Pancreas (tissue), 10 donors: ENCODE data around the gene LCN10. TPM values are rescaled to one million over a fixed set of nuclear protein-coding genes. Genes with fewer than 3 reads are reported as not detected.

ENCODE experiments used
- ATAC-seq, 4 donors: fragments of 200-7000 bp; cut with Tn5 transposase; one replicate each; pipeline versions ENCODE4 v1.8.0 to v1.9.1; 2020; ENCODE audit warnings: mild to moderate bottlenecking in 4 of 4, moderate library complexity in 4 of 4
- DNase-seq, 6 donors: peaks; one replicate each; pipeline ENCODE4 v3.0.0-alpha.2; 2020
- FAIRE-seq: peaks from 2 replicates; lab custom pipeline; 2012; peaks lifted over from hg19 to GRCh38; lab: Jason Lieb, UNC
- H3K27ac ChIP-seq, 4 donors: fragments of 200-600 bp; sonication (generic); 1 replicate in 3 of 4; 2 replicates in 1 of 4; pipeline versions ENCODE4 v1.5.0 to v1.8.0; 2020
- H3K27me3 ChIP-seq, 4 donors: fragments of 200-600 bp; one replicate each; pipeline ENCODE4 v1.8.0; 2021
- H3K36me3 ChIP-seq, 3 donors: fragments of 200-600 bp; sonication (generic) in 1 of 3; one replicate each; pipeline versions ENCODE4 v1.5.0 to v1.8.0; 2020 to 2021
- H3K4me1 ChIP-seq, 3 donors: fragments of 200-600 bp; one replicate each; pipeline ENCODE4 v1.8.0; 2021
- H3K4me3 ChIP-seq, 4 donors: fragments of 200-600 bp; sonication (generic) in 2 of 4; one replicate each; pipeline versions ENCODE4 v1.5.0 to v1.8.0; 2020 to 2021
- H3K9me3 ChIP-seq, 4 donors: fragments of 200-600 bp; one replicate each; pipeline ENCODE4 v1.8.0; 2021
- CTCF ChIP-seq, 4 donors: fragments of 200-600 bp; sonication (generic) in 3 of 4; IDR thresholded peaks; one replicate each; pipeline versions ENCODE4 v1.5.0 to v1.8.0; 2021; ENCODE audit warnings: antibody characterized with exemption in 4 of 4
- WGBS, 2 donors: extraction: QIAGEN DNeasy Blood & Tissue Kit; methylation state at CpG; one replicate each; pipeline ENCODE4 v1.1.7; 2013; 5-methylcytosine and 5-hydroxymethylcytosine counted together
- intact Hi-C, 3 donors: fragments of 100-400 bp; cut with DNase I; formaldehyde crosslinking; loops; one replicate each; pipeline versions ENCODE4 v1.11.1 to v1.14.2; 2022
- polyA plus RNA-seq, 2 donors: library from polyadenylated mRNA; stranded (reverse); fragments of 200-250 nt; gene quantifications; one replicate each; pipeline ENCODE4 v1.2.3, GENCODE V29; 2013
- total RNA-seq, 6 donors: library from RNA; stranded (reverse); fragmentation: NEBNext Ultra II Directional in 4 of 6; extraction: Animal tissue kit (Norgen Biotek cat#: 25700) in 4 of 6; gene quantifications; one replicate each; pipeline versions ENCODE4 v1.2.1 to v1.2.4, GENCODE V29; 2021 to 2023
- donor health status: healthy with polysubstance abuse.
- donor health status: DM: no; HTN: no; CAD: no; lungs with moderate emphysema.
- donor health status: DM: no; HTN: no; CAD: no.
- donor health status: control.
- donor health status: control.
- donor health status: Bipolar disorder and iron deficiency.
- donor health status: DM: yes; HTN: yes; CAD: no.
- donor health status: DM: no; HTN: no; CAD: no.
- donor health status: DM: no; HTN: no; CAD: no.
- donor health status: DM: yes; HTN: yes; CAD: no.

Gene LCN10
- total and polyA plus RNA-seq, 8 donors: 0.16 to 54.0 (median 1.6) TPM

- WGBS, 2 donors: 79 to 91% methylated on average over 6 of the region's 6 CpGs
- intact Hi-C loops: no loop called here
- ATAC-seq: no peak
These were observed 32.5 kb upstream of the LCN10 start for GRCh38 chr9:136775191-136775590.

DNA sequence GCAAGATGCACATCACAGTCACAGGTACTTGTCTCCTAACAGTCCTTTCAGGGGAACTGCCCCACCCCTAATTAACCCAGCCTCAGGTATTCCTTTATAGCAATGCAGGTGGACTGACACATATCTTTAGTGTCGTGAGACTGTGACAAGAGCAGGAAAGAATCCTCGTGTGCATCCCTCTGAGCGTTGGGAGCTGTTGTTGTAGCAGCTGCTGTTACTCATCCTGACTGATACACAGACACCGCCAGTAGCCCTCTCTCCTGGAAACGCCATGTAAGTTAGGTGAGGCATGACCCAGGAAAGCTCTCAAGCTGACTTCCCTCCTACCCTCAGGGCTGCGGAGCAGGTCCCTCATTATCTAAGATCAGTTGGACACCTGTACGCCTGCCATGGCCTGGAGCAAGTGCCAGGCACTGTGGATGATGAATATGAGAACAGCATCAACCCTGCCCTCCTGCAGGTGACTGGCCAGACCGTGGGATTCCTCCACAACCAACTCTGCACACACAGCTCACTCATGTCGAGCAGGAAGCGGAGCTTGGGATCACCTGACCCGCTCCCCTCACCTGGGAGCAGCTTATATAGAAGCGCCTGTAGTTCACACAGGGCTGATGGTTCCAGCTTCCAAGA is 31.8 kb upstream of the LCN10 start:
- no peak for TF ChIP-seq CTCF (IDR thresholded peaks at IDR 0.05)
- Histone ChIP-seq H3K9me3 (no peaks in the 10 kb centered on the region), H3K4me3 (no peak overlapping the region), H3K27ac (no peak overlapping the region), H3K4me1 (no peaks in the 10 kb centered on the region), H3K27me3 (no peaks in the 10 kb centered on the region), H3K36me3 (no peaks in the 10 kb centered on the region)
- ATAC-seq: no peak
- DNase-seq: peak in 1 of 6 donors; percentile 20
- FAIRE-seq: no peak
- 86 to 90% methylated on average over 12 of the region's 12 CpGs for WGBS, 2 donors
- intact Hi-C loops: loop anchor here in 1 of 3 donors (5.0 kb wide), 1 partner anchor 258 kb away; the partner anchor contains the start of gene FUT7

More at GRCh38 chr9:136775191-136775590, 32.5 kb upstream of the LCN10 start:
- FAIRE-seq (no peak), DNase-seq (peak in 1 of 6 donors; percentile 39)
- no peak overlapping the region for H3K27ac ChIP-seq
- no peaks in the 10 kb centered on the region for H3K9me3 ChIP-seq
- no peak for TF ChIP-seq CTCF (IDR thresholded peaks at IDR 0.05)
- no peak overlapping the region for H3K4me3 ChIP-seq
- H3K36me3 ChIP-seq: no peaks in the 10 kb centered on the region
- no peaks in the 10 kb centered on the region for H3K27me3 ChIP-seq
- no peaks in the 10 kb centered on the region for H3K4me1 ChIP-seq

DNA sequence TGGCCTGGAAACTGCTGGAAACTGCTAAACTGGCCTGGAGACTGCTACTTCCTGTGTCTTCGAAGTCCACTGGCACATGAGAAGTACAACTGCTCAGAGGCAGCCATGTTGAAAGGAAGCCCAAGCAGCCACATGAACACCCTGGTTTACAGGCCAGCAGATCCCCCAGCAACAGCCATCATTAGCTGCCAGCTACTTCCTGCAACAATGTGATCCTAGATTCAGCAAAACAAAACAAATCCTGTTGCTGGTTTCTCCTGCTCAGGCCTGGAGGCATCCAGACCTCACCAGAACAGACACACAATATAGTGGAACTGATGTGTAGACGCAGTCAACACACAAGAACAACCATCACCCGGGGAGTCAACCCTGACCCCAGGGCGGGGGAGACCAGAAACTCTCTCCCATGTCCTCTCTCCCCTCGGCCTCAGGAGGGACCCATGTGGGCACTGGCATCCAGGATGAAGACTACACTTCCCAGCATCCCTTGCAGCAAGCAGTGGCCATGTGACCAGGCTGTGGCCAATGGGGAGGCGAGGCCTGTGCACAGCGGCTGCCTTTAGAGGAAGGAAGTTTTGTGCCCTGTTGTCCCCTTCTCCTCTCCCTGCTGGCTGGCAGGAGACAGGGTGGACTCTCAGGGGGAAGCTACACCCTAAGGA is 30.8 kb upstream of the LCN10 start:
- 84 to 89% methylated on average over 7 of the region's 7 CpGs for WGBS, 2 donors
- Histone ChIP-seq H3K27me3 (no peaks in the 10 kb centered on the region), H3K4me3 (no peak overlapping the region), H3K27ac (no peak overlapping the region), H3K9me3 (no peaks in the 10 kb centered on the region), H3K4me1 (no peaks in the 10 kb centered on the region), H3K36me3 (no peaks in the 10 kb centered on the region)
- peak in 3 of 4 donors; percentile 54 to 66 (median 60) for ATAC-seq
- no peak for FAIRE-seq
- peak in 1 of 6 donors; percentile 48 for DNase-seq
- intact Hi-C loops: loop anchor here in 1 of 3 donors (5.0 kb wide), 1 partner anchor 259 kb away; the partner anchor contains the start of gene FUT7
- no peak for TF ChIP-seq CTCF (IDR thresholded peaks at IDR 0.05)

- intact Hi-C loops: loop anchor here in 1 of 3 donors (5.0 kb wide), 1 partner anchor 260 kb away; the partner anchor contains the start of gene FUT7
- peak in 1 of 6 donors; percentile 12 for DNase-seq
- no peak overlapping the region for H3K27ac ChIP-seq
- ATAC-seq: no peak
- no peaks in the 10 kb centered on the region for H3K4me1 ChIP-seq
- no peaks in the 10 kb centered on the region for H3K9me3 ChIP-seq
- H3K27me3 ChIP-seq: no peaks in the 10 kb centered on the region
- no peak for FAIRE-seq
- no peak overlapping the region for H3K4me3 ChIP-seq
- 77 to 82% methylated on average over 3 of the region's 3 CpGs for WGBS, 2 donors
- no peak for TF ChIP-seq CTCF (IDR thresholded peaks at IDR 0.05)
- no peaks in the 10 kb centered on the region for H3K36me3 ChIP-seq
These were observed 29.2 kb upstream of the LCN10 start for GRCh38 chr9:136771907-136772415.
